Uterus (tissue), 4 donors: ENCODE data around the gene PRKG1. TPM values are rescaled to one million over a fixed set of nuclear protein-coding genes. Genes with fewer than 3 reads are reported as not detected.
A peak's percentile ranks its signal among the peaks of the same experiment; 100 is the strongest.

Source experiments
- DNase-seq, 2 donors: peaks; one replicate each; pipeline ENCODE4 v3.0.0-alpha.2; 2019 to 2020
- H3K27ac ChIP-seq, 2 donors: fragments of 200-600 bp; sonication (generic); 1 replicate in 1 of 2; 2 replicates in 1 of 2; pipeline ENCODE4 v1.5.1; 2016 to 2018
- H3K27me3 ChIP-seq, 2 donors: fragments of 200-600 bp; sonication (generic); one replicate each; pipeline ENCODE4 v1.5.1; 2018 to 2019; ENCODE audit warnings: control low read depth in 1 of 2
- H3K36me3 ChIP-seq, 2 donors: fragments of 200-600 bp; sonication (generic); one replicate each; pipeline ENCODE4 v1.5.1; 2019; ENCODE audit warnings: control low read depth in 1 of 2
- H3K4me1 ChIP-seq, 2 donors: fragments of 200-600 bp; sonication (generic); one replicate each; pipeline ENCODE4 v1.5.1; 2018 to 2019; ENCODE audit warnings: control low read depth in 1 of 2
- H3K4me3 ChIP-seq, 2 donors: fragments of 200-600 bp; sonication (generic); 1 replicate in 1 of 2; 2 replicates in 1 of 2; pipeline ENCODE4 v1.5.1; 2018 to 2019; ENCODE audit warnings: mild to moderate bottlenecking in 1 of 2
- H3K9me3 ChIP-seq, 2 donors: fragments of 200-600 bp; sonication (generic); one replicate each; pipeline ENCODE4 v1.5.1; 2019; ENCODE audit warnings: control low read depth in 1 of 2
- POLR2A ChIP-seq, 2 donors: fragments of 450-650 bp; IDR thresholded peaks; one replicate each; pipeline ENCODE4 v1.6.1; 2016; ENCODE audit warnings: antibody characterized with exemption in 2 of 2, mild to moderate bottlenecking in 1 of 2, moderate library complexity in 1 of 2
- intact Hi-C: fragments of 100-400 bp; cut with DNase I; formaldehyde crosslinking; loops from one replicate; pipeline ENCODE4 v1.15.1; 2023; ENCODE audit warnings: low total_unique reads
- total RNA-seq, 4 donors: library from RNA; depleted of rRNA in 3 of 4; stranded (reverse); fragments of >200 nt in 3 of 4; gene quantifications; one replicate each; pipeline versions ENCODE4 v1.1.0 to v1.2.4, GENCODE V29; 2014 to 2023
- TF ChIP-seq, protein P1 (sequence below), 4 experiments: fragments of 200-600 bp in 2 of 4; fragments of 450-650 bp in 2 of 4; sonication (generic) in 2 of 4; IDR thresholded peaks; one replicate each; pipeline ENCODE4 v1.5.1; 2016 to 2019; ENCODE audit warnings: antibody characterized with exemption in 4 of 4, mild to moderate bottlenecking in 2 of 4, moderate library complexity in 1 of 4
- donor health status: DM: yes; HTN: yes; CAD: no.

The PRKG1 gene
- total RNA-seq, 4 donors from 2014 or later, result 32.4 to 136 (median 69.6) TPM

- H3K4me3 ChIP-seq, result no peak overlapping the region
- no peak for DNase-seq
- H3K27me3 ChIP-seq, result no peaks in the 10 kb centered on the region
- H3K27ac ChIP-seq, result no peak overlapping the region
- H3K4me1 ChIP-seq, result no peaks in the 10 kb centered on the region
- H3K36me3 ChIP-seq, result no peaks in the 10 kb centered on the region
- intact Hi-C loops, result no loop called here
- H3K9me3 ChIP-seq, result no peaks in the 10 kb centered on the region
- no peak for TF ChIP-seq POLR2A (IDR thresholded peaks at IDR 0.05)
- TF ChIP-seq, protein P1, sequence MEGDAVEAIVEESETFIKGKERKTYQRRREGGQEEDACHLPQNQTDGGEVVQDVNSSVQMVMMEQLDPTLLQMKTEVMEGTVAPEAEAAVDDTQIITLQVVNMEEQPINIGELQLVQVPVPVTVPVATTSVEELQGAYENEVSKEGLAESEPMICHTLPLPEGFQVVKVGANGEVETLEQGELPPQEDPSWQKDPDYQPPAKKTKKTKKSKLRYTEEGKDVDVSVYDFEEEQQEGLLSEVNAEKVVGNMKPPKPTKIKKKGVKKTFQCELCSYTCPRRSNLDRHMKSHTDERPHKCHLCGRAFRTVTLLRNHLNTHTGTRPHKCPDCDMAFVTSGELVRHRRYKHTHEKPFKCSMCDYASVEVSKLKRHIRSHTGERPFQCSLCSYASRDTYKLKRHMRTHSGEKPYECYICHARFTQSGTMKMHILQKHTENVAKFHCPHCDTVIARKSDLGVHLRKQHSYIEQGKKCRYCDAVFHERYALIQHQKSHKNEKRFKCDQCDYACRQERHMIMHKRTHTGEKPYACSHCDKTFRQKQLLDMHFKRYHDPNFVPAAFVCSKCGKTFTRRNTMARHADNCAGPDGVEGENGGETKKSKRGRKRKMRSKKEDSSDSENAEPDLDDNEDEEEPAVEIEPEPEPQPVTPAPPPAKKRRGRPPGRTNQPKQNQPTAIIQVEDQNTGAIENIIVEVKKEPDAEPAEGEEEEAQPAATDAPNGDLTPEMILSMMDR (IDR thresholded peaks at IDR 0.05), result no peak
Observed at GRCh38 chr10:51048792-51049191, 25.5 kb upstream of the PRKG1 start.

- Histone ChIP-seq H3K27ac (no peak overlapping the region), H3K27me3 (no peaks in the 10 kb centered on the region), H3K36me3 (no peaks in the 10 kb centered on the region), H3K4me1 (no peaks in the 10 kb centered on the region), H3K4me3 (no peak overlapping the region), H3K9me3 (no peaks in the 10 kb centered on the region)
- TF ChIP-seq, protein P1 (IDR thresholded peaks at IDR 0.05), result no peak
- TF ChIP-seq POLR2A (IDR thresholded peaks at IDR 0.05), result no peak
- intact Hi-C loops, result no loop called here
- DNase-seq, result no peak
Observed at GRCh38 chr10:51052163-51052562, 22.1 kb upstream of the PRKG1 start.

DNA sequence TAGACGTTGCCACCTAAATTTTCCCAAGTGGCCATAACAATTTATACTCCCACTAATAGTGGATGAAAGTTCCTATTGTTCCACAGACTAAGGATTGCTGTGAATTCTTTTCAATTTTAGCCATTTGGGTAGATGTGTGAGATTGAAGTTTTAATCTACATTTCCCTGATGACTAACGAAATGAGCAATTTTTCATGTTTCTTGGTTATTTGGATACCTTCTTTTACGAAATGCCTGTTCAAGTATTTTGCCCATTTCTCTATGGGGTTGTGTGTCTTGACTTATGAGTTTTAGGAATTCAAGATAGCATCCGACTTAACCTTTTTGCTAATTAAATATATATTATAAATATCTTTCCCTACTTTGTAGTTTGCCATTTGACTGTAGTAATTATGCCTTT lies 16.4 kb upstream of the PRKG1 start:
- H3K4me3 ChIP-seq, result no peak overlapping the region
- no peak overlapping the region for H3K27ac ChIP-seq
- no peaks in the 10 kb centered on the region for H3K27me3 ChIP-seq
- no peak for DNase-seq
- H3K4me1 ChIP-seq, result no peaks in the 10 kb centered on the region
- intact Hi-C loops, result no loop called here
- TF ChIP-seq POLR2A (IDR thresholded peaks at IDR 0.05), result no peak
- TF ChIP-seq, protein P1 (IDR thresholded peaks at IDR 0.05), result no peak
- no peaks in the 10 kb centered on the region for H3K9me3 ChIP-seq
- H3K36me3 ChIP-seq, result no peaks in the 10 kb centered on the region

DNA sequence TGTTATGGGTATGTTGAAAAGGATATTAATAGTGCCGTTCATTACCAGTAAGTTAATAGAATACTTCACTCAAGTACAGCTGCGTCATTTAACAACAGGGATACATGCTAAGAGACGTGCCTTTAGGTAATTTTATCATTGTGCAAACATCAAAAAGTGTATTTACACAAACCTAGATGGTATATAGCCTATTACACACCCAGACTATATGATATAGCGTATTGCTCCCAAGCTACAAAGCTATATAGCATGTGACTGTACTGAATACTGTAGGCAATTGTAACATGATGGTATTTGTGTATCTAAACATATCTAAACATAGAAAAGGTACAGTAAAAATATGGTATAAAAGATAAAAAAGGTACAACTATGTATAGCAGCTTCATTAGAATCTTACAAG lies 11.1 kb upstream of the PRKG1 start:
- Histone ChIP-seq H3K27ac (no peak overlapping the region), H3K4me3 (no peak overlapping the region), H3K27me3 (no peaks in the 10 kb centered on the region), H3K36me3 (no peaks in the 10 kb centered on the region), H3K9me3 (no peaks in the 10 kb centered on the region), H3K4me1 (no peaks in the 10 kb centered on the region)
- intact Hi-C loops, result loop anchor here (10.0 kb wide), 1 partner anchor 362 kb away; no protein-coding TSS in a partner anchor
- no peak for DNase-seq
- TF ChIP-seq, protein P1 (IDR thresholded peaks at IDR 0.05), result no peak
- TF ChIP-seq POLR2A (IDR thresholded peaks at IDR 0.05), result no peak

GRCh38 chr10:51063659-51064535 lies 10.4 kb upstream of the PRKG1 start:
- H3K36me3 ChIP-seq, result no peaks in the 10 kb centered on the region
- TF ChIP-seq, protein P1 (IDR thresholded peaks at IDR 0.05), result peak; percentile 59 to 71 (median 64)
- no peak for TF ChIP-seq POLR2A (IDR thresholded peaks at IDR 0.05)
- DNase-seq, result no peak
- intact Hi-C loops, result loop anchor here (10.0 kb wide), 1 partner anchor 361 kb away; no protein-coding TSS in a partner anchor
- H3K4me3 ChIP-seq, result no peak overlapping the region
- H3K27ac ChIP-seq, result no peak overlapping the region
- H3K27me3 ChIP-seq, result no peaks in the 10 kb centered on the region
- no peaks in the 10 kb centered on the region for H3K9me3 ChIP-seq
- no peaks in the 10 kb centered on the region for H3K4me1 ChIP-seq
